SK-N-MC (cell line): ENCODE data around the gene TMEM161A.
A peak's percentile ranks its signal among the peaks of the same experiment; 100 is the strongest.
"Not testable (repeated sequence)": the region's sequence is repeated elsewhere in the genome, so short reads cannot be mapped to it uniquely, and the experiment has no call there.

ENCODE experiments used
- DNase-seq: peaks from one replicate; pipeline ENCODE4 v3.0.0-alpha.2; 2011; ENCODE audit warnings: low read depth, low spot score
- H3K27ac ChIP-seq: fragments of 200-600 bp; sonication (generic); 2 replicates; pipeline ENCODE4 v1.5.1; 2016; ENCODE audit warnings: mixed run types
- H3K36me3 ChIP-seq: fragments of 200-600 bp; sonication (generic); 2 replicates; pipeline ENCODE4 v1.6.1; 2017; ENCODE audit warnings: antibody characterized with exemption, low read length, mixed read lengths; ENCODE audit not compliant: insufficient read depth
- H3K4me3 ChIP-seq: fragments of 200-600 bp; sonication (generic); 2 replicates; pipeline ENCODE4 v1.5.1; 2016
- H3K9ac ChIP-seq: fragments of 200-600 bp; sonication (generic); 2 replicates; pipeline ENCODE4 v1.8.0; 2017; ENCODE audit warnings: mixed run types, mixed read lengths; ENCODE audit not compliant: insufficient read length
- H3K9me3 ChIP-seq: fragments of 200-600 bp; sonication (generic); 2 replicates; pipeline ENCODE4 v1.6.1; 2017; ENCODE audit warnings: low read depth, mild to moderate bottlenecking, antibody characterized with exemption, low read length, moderate library complexity, mixed read lengths
- EZH2 ChIP-seq: fragments of 200-600 bp; sonication (generic); IDR thresholded peaks from one replicate; pipeline ENCODE4 v1.6.1; 2017; ENCODE audit warnings: antibody characterized with exemption
- FOXP2 ChIP-seq: optimal IDR thresholded peaks from 2 replicates; pipeline ENCODE3; 2011; ENCODE audit warnings: mild to moderate bottlenecking, moderate library complexity; ENCODE audit not compliant: insufficient read depth; ENCODE audit errors: extremely low read length, control extremely low read depth
- POLR2AphosphoS5 ChIP-seq: IDR thresholded peaks from 2 replicates; pipeline ENCODE4 v1.6.1; 2012; ENCODE audit warnings: mild to moderate bottlenecking, low read depth, low read length, borderline replicate concordance

The TMEM161A gene

GRCh38 chr19:19146865-19147264, 8.6 kb upstream of the TMEM161A start:
- Histone ChIP-seq H3K36me3 (no peaks in the 10 kb centered on the region), H3K9ac (no peak overlapping the region), H3K9me3 (no peaks in the 10 kb centered on the region), H3K4me3 (no peak overlapping the region), H3K27ac (no peak overlapping the region)
- TF ChIP-seq EZH2: no peak
- no peak for TF ChIP-seq FOXP2
- TF ChIP-seq POLR2AphosphoS5: no peak
- no peak for DNase-seq

- H3K4me3 ChIP-seq: no peak overlapping the region
- DNase-seq: no peak
- no peak overlapping the region for H3K9ac ChIP-seq
- no peak overlapping the region for H3K27ac ChIP-seq
- H3K36me3 ChIP-seq: no peaks in the 10 kb centered on the region
- no peaks in the 10 kb centered on the region for H3K9me3 ChIP-seq
- TF ChIP-seq FOXP2: no peak
Observed at GRCh38 chr19:19145684-19146608, 7.7 kb upstream of the TMEM161A start.

- no peaks in the 10 kb centered on the region for H3K36me3 ChIP-seq
- no peak overlapping the region for H3K4me3 ChIP-seq
- no peak for TF ChIP-seq FOXP2
- no peak for TF ChIP-seq EZH2
- no peak for TF ChIP-seq POLR2AphosphoS5
- H3K9ac ChIP-seq: no peak overlapping the region
- H3K9me3 ChIP-seq: no peaks in the 10 kb centered on the region
- no peak overlapping the region for H3K27ac ChIP-seq
- DNase-seq: no peak
Observed at GRCh38 chr19:19145281-19145680, 7.0 kb upstream of the TMEM161A start.

GRCh38 chr19:19142347-19142746, 4.1 kb upstream of the TMEM161A start:
- DNase-seq: no peak
- Histone ChIP-seq H3K4me3 (no peak overlapping the region), H3K36me3 (no peaks in the 10 kb centered on the region), H3K27ac (no peak overlapping the region), H3K9me3 (no peaks in the 10 kb centered on the region), H3K9ac (no peak overlapping the region)
- no peak for TF ChIP-seq POLR2AphosphoS5
- no peak for TF ChIP-seq EZH2
- TF ChIP-seq FOXP2: no peak

- Histone ChIP-seq H3K9me3 (no peaks in the 10 kb centered on the region), H3K36me3 (no peaks in the 10 kb centered on the region), H3K27ac (no peak overlapping the region), H3K9ac (no peak overlapping the region), H3K4me3 (no peak overlapping the region)
- no peak for DNase-seq
- TF ChIP-seq POLR2AphosphoS5 (no peak), EZH2 (no peak), FOXP2 (no peak)
Observed at GRCh38 chr19:19140476-19140875, 2.2 kb upstream of the TMEM161A start.

GRCh38 chr19:19139876-19140229, 1.6 kb upstream of the TMEM161A start:
- no peak for DNase-seq
- no peaks in the 10 kb centered on the region for H3K9me3 ChIP-seq
- no peak overlapping the region for H3K4me3 ChIP-seq
- no peak overlapping the region for H3K9ac ChIP-seq
- no peak overlapping the region for H3K27ac ChIP-seq
- H3K36me3 ChIP-seq: no peaks in the 10 kb centered on the region
- TF ChIP-seq POLR2AphosphoS5 (no peak), FOXP2 (no peak), EZH2 (no peak)

- Histone ChIP-seq H3K4me3 (peak overlapping the region; percentile 78), H3K36me3 (no peaks in the 10 kb centered on the region; the same call in 1 of the 2 replicates), H3K9ac (peak overlapping the region; percentile 96), H3K9me3 (no peaks in the 10 kb centered on the region), H3K27ac (no peak overlapping the region)
- DNase-seq: no peak
- TF ChIP-seq EZH2 (no peak), FOXP2 (no peak), POLR2AphosphoS5 (no peak)
Observed at GRCh38 chr19:19137556-19138108, 646 bp downstream of the TMEM161A start.

GRCh38 chr19:19135713-19136112, 2.6 kb downstream of the TMEM161A start:
- H3K36me3 ChIP-seq, H3K27ac ChIP-seq, H3K4me3 ChIP-seq, H3K9ac ChIP-seq, H3K9me3 ChIP-seq, DNase-seq: not testable (repeated sequence)
